HG02642 (cell line): ENCODE measurements around the gene MYO1E.
"Not testable (repeated sequence)": the region's sequence is repeated elsewhere in the genome, so short reads cannot be mapped to it uniquely, and the experiment has no call there.

Source experiments
- ATAC-seq: cut with Tn5 transposase; IDR thresholded peaks from one replicate; pipeline ENCODE4 v1.9.1; 2021; ENCODE audit warnings: mild to moderate bottlenecking; ENCODE audit not compliant: unreplicated experiment, poor library complexity

Gene MYO1E

DNA sequence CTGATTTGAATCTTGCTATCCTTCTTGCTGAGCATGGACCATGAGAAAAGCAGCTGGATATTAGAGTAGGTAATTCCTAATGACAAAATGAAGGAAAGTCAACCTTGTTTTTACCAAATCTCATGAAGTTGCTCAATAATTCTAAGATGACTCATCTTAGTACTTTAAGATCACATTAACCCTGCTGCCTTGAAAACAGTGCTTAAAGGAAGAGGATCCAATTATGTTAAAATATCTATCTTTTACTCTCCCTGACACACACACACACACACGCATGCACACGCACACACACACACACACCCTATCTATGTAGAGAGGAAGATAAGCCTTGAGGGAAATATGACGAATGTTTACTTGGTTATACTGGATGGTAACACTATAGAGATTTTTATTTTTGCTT lies 16.0 kb upstream of the MYO1E start:
- ATAC-seq: no peak

DNA sequence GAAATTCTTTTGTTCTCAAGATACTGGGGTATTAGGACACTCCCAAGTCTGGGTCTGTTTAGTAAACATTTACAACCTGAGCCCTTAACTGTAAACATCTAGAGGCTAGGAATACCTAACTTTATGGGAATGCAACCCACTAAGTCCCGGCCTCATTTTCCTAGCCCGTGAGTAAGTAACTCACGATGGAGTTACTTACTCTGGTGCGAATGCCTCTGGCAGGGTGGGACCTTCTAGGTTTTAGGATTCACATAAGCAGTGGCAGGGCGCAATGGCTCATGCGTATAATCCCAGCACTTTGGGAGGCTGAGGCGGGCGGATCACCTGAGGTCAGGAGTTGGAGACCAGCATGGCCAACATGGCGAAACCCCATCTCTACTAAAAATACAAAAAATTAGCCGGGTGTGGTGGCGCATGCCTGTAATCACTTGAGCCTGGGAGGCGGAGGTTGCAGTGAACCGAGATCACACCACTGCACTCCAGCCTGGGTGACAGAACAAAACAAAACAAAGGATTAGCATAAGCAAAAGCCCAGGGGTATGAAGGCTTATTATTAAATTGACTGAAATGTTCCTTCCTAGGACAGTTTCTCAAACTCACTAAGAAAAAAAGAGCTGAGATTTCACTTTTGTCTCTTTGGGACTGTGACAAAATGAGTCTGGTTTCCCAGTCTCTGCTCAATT lies 14.7 kb upstream of the MYO1E start:
- not testable (repeated sequence) for ATAC-seq

DNA sequence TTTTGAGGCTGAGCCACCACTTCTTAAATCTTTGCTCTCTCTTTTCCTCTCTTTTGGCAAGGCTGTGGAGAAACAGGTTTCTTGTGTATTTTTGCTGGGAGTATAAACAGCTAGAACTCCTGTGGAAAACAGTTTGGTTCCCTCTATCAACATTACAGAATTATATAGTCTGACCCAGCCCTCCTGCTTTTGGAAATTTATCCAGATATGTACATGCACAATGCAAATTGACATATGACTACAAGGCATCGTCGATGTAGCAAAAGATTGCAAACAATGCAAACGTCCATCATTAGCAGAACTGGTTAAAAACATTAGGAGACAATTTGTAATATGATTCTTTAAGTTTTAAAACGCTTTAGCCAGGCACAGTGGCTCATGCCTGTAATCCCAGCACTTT lies 12.5 kb upstream of the MYO1E start:
- no peak for ATAC-seq

DNA sequence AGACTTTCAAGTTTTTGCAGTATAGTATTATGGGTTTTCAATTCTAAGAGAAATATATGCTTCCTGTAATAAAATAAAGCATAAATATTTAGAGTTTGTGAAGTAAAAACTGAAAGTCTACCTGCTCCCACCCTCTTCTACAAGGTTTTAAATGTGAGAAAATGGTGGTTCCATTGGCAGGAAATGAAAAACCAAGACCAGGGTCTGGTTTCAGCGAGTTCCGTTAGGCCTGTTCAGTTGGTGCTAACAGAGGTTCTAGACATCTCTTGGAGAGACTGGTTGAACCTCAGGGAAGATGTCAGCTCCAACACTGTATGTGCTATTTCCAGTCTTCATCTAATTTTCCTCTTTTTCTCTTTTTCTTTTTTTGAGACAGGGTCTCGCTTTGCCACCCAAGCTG lies 11.8 kb upstream of the MYO1E start:
- no peak for ATAC-seq

DNA sequence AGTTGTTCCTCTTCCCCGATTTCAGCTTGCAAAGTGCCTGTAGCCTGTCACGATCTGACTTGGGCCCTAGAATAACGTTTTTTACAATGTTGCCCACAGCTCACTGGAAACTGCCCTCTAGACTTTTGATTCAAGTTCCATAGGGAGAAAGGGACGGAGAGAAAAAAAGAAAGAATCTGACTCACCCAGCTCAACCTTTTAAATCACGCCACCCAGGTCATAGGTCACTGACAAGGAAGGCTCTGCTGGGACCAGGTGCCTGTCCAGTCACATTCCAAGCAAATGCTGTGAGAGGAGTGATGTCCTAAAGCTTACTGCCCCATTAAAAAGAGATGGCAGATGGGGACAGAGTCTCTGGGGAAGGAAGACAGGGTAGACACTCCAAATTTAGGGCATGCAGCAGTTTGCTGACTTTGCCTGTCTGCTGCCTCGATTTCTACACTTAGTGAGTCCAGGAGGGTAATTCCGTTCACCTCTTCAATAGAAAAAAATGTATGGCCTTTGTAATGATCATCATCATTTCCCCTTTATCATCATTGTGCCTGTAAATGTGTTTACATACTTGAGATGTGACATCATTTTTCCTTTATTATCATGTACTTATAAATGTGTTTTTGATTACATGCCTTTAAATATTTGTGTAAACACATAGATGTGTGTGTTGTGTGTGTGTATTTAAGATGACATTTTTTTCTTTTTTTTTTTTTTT lies 8.4 kb upstream of the MYO1E start:
- no peak for ATAC-seq

DNA sequence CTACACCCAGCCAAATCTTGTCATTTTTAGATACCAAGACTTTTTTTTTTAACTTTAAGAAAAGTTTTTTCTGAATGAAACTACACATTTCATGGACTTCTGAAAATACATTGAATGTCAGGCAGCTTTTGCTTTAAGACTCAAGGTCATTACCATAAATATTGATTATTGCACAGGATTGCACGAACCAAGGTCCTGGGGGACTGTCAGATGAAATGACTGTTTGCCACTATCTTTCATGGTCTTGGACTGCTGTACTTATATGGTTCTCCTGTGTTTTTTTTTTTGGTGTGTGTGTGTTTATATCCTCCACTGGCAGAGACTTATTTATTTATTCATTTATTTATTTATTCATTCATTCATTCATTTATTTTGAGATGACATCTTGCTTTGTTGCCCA lies 6.9 kb upstream of the MYO1E start:
- ATAC-seq: no peak

DNA sequence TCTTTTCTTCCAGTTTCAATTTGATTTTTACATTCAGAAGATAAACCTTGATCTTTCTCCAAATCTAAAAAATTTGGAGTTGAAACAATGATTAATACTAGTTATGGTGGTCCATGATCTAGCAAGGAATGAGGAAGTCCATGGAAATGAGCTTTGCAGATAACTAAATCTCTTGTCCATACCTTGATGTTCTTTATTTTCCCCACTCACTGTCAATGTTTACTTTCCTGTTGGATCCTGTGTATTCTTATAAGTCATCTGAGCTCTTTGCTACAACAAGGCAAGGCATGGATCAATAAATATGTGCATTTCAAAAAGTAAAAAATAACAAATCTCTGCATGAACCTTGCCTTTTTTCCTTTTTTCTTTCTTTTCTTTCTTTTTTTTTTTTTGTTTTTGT lies 6.2 kb upstream of the MYO1E start:
- ATAC-seq: no peak

DNA sequence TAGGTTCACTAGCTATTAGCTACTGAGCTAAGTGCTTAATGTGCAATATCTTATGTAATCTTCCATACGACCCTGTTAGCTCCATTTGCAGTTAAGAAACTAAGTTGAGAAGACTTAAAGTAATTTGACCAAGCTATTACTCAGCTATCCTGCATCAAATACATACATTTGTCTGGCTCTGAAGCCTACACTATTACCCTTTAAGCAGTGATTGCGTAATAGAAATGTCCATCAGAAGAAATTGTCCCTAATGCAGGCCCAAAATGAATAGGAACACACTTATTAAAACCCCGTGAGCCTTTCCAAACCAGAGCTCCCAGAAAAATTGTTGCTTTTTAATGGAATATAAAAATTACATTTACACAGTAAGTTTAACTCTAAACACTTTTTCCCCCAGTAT lies 5.3 kb upstream of the MYO1E start:
- no peak for ATAC-seq

DNA sequence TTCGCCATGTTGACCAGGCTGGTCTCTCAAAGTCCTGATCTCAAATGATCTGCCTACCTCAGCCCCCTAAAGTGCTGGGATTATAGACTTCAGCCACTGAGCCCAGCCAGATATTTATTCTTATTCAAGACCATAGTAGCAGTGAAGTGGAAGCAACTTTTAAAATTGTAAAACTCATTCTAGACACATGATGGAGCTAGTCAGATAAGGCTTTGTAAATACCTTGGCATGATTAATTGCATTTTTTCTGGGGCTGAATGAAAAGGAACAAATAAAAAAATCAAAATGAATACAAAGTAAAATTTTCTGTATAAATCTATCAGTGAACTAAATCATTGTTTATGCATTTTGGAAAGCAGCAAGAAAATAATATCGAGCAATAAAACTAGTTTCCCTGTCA lies 4.1 kb upstream of the MYO1E start:
- ATAC-seq: no peak

DNA sequence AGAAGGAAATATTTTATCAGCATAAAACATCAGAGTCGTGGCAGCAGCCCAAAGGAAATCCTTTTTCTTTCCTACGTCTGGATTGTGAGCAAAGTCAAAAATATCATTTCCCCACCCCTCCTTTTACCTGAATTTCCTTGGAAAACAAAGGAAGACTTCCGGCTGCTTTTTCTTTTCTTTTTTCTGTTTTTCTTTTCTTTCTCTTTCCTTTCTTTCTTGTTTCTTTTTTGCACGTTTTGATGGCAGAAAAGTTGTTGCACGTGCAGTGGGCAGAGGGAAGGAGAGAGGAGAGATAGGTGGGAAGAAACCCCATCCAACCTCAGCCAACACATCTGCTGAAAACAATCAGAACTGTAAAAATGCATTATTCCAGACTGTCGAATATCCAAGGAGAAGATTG lies 544 bp upstream of the MYO1E start:
- no peak for ATAC-seq

DNA sequence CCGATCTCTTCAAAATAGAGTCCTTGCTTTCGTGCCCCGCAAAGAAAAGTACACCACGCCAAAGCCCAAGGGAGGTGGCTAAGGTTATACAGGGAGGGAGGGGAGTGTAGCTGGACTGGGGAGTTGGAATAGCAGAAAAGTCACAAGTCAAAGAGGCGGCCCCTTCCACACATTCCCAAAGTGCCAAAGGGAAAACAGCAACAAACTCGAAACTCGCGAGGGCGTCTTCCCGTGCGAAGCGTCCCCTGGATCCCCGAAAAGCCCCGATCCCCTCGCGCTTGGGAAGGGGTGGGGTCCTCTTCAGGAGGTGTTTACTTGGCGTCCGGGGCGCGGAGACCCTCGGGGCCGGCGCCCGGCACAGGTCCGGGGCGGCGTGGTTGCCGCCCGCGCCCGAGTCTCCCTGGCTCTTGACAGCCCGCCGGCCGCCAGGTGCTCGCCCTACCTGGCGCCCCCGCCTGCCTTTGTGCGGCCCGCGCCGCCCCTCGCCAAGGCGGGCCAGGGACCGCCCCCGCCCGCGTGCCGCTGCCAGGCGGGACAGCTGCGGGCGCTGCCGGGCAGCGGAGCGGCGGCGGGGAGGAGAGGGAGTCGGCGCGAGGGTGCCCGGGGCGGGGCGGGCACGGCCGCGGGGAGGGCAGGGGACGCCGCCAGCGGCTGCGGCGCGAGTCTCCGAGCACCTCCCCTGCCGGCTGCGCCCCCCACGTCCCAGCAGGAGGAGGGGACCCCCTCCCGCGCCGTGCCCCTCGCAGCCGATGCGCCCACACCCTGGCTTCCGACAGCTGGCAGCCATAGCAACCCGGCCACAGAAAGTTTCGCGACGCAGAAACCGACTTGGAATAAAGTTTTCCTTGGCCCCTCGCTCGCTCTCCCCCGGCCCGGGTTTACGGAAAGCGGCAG lies 966 bp downstream of the MYO1E start:
- ATAC-seq: peak; percentile 35

DNA sequence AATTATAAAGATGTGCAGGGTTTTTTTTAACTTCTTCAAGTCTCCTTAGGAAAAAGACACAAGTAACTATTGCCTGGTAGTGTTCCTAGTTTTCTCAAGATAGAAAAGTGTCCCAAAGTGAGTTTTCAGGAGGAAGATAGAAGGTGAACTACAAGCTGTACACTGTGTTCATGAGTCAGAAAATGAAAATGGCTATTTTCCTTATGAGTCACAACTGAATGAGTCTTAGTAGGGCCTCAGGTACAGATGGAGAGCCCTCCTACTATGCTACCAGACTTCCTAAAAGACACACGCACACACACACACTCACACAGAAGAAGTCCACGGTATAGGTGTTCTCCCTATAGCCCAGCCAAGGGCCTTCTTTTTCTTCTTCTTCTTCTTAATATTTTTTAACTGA lies 3.1 kb downstream of the MYO1E start:
- ATAC-seq: no peak

DNA sequence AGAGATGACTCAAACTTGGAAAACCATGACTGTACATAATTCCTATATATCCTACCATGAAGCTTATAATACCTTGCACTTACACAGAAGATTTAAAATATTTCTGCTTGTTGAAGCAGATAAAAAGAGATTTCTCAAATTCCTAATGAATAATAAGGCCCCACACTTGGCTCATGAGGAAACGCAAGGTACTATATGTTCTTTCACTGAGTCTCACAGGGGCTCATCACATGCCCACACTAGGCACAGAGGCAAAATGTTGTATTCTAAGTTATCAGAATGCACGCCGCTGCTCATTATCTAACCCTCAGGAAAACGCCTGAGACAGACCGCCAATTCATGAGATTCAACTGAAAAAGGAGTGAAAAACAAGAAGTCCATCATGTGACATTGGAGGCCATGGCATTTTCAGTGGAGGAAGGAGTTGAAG lies 5.6 kb downstream of the MYO1E start:
- no peak for ATAC-seq

DNA sequence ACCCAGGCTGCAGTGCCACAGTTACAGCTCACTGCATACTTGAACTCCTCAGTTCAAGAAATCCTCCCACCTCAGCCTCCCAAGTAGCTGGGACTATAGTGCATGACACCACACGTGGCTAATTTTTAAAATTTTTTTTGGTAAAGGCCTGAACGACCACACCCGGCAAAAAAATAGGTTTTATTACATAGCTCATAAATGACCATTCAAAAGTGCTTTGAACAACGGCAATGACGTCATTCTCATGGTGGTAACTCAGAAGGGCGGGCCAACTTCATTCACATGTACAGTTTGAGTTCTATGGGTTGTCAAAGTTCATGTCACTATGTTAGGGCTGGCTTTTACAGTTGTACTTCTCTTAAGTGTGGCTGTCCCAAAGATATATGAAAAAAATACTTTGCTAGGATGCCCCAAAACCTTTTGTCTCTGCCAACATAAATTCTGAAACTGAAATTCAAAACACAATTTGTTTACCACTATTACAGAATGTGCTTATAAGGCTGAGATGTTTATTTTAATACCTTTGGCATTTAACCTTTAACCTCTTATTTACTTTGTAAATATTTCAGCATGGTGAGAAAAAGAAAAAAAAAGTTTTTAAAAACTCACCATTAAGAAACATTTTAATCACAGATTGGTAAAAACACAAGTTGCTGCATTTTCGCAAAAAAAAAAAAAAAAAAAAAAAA lies 6.2 kb downstream of the MYO1E start:
- ATAC-seq: no peak

DNA sequence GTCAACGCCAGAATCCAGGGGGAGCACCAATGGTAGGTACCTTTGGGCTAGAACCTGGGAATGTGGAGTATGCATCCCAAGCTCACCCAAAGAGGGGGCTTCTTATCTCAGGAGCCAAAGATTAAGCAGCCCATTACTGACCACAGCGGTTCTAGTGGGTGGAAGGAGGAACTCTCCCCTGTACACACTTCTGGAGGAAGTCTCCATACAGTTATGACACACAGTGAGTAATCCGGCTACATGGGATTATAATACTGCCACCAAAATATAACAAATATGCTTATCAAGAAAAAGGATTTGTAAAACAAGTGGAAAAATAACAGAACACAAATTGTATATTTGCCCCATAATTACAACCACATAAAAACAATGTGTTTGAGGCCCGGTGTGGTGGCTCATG lies 8.4 kb downstream of the MYO1E start:
- ATAC-seq: no peak

DNA sequence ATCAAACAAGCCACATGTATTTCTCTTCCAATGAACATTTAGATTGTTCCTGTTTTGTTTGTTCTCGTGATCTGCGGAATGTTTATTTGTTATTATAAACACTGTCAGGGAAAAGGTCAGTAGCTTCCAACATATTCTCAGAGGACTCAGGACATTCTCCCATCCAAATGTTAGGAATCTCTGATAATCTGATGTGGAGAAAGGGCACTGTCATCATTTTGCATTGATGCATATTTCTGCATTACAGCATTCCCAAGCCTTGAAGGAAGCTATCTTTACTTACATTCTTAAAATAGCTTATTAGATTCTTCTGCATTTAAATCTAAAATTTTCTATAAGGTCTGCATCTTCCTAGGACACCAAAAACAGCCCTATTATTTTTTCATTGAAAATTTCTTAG lies 10.3 kb downstream of the MYO1E start:
- ATAC-seq: no peak

DNA sequence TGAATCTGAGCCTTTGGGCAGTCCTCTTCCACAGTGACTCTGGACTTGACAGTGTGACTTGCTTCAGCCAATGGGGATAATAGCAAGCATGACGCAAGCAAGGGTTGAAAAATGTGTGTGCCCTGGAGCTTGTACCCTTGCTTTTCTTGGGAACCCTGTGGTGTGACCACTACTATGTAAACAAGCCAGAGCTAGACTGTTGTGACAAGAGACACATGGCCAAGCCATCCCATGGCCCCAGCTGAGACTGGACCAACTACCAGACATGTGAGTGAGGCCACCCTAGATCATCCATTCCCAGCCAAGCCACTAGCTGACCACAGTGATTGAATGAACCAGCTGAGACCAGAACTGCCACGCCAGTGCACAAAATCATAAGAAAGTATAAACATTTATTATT lies 11.8 kb downstream of the MYO1E start:
- ATAC-seq: no peak

DNA sequence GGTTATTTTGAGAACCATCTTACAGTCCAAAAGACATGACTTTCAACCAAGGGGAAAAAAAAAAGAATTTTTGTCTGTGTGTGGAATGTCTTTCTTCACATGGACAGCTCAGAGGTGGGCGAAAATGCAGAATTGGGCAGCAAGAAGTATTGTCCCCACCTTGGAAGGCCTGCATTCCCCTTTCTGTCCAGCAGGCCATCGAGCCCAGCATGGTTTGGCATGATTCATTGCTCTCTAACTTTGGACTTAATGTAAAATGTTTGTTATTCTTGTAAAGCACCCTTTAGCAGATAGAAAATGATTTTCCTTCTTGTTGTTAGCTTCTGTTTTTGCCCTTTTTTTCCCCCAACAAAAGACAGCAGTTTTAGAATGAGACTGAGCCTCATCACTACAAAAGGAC lies 12.4 kb downstream of the MYO1E start:
- no peak for ATAC-seq

DNA sequence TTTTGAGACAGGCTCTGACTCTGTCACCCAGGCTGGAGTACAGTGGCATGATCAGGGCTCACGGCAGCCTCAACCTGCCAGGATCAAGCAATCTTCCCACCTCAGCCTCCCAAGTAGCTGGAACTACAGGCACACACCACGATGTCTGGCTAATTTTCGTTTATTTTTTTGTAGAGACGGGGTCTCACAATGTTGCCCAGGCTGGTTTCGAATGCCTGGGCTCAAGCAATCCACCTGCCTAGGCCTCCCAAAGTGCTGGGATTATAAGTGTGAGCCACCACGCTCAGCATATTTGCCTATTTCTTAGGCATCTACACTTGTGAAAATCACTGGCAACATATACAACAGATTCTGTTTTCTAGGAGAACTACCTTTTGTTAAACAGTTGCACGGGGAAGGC lies 16.9 kb downstream of the MYO1E start:
- ATAC-seq: no peak

DNA sequence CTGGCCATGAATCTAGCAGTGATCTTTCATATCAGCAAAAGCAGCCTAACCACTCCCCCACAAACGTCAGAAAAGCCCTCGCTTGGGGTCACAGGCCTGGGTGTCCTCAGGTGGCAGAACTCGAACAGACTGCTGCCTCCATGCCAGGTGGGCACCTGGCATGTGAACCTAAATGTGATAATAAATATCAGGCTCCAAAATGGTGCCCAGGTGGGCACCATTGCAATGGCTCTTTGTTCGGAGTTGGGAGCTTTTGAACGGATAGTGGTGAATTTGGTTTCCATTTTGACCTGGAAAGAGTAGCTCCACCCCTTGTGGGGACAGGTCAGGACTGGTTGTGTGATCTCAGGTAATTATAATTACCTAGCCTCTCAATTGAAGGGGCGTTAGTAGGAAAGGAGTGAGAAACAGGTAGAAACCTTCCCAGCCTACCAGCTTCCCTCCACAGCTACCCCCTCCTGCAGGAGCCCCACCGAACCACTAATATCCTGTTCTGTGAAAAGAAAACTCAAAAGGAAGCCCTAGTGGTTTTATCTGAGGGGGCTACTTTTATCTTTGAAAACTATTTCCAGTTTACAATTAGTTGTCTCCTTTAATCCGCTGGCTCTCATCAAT lies 18.1 kb downstream of the MYO1E start:
- ATAC-seq: no peak
